Glutamatergic neuron (in vitro differentiated cells): ENCODE data around the gene SLITRK6. TPM values are rescaled to one million over a fixed set of nuclear protein-coding genes. Genes with fewer than 3 reads are reported as not detected.
A peak's percentile ranks its signal among the peaks of the same experiment; 100 is the strongest.
"Not testable (repeated sequence)": the region's sequence is repeated elsewhere in the genome, so short reads cannot be mapped to it uniquely, and the experiment has no call there.

Source experiments
- DNase-seq: peaks from one replicate; pipeline ENCODE4 v3.0.0; 2022
- H3K27ac Mint-ChIP-seq: one replicate; pipeline ENCODE4 v1.8.0; 2020; ENCODE audit warnings: mild to moderate bottlenecking, mixed read lengths, inconsistent platforms; ENCODE audit not compliant: unreplicated experiment
- H3K27me3 Mint-ChIP-seq: one replicate; pipeline ENCODE4 v1.8.0; 2020; ENCODE audit warnings: mild to moderate bottlenecking, moderate library complexity, mixed read lengths, inconsistent platforms; ENCODE audit not compliant: unreplicated experiment
- H3K36me3 Mint-ChIP-seq: one replicate; pipeline ENCODE4 v1.8.0; 2020; ENCODE audit warnings: mild to moderate bottlenecking, mixed read lengths, inconsistent platforms; ENCODE audit not compliant: unreplicated experiment
- H3K4me1 Mint-ChIP-seq: one replicate; pipeline ENCODE4 v1.8.0; 2020; ENCODE audit warnings: mild to moderate bottlenecking, low read depth, mixed read lengths, inconsistent platforms; ENCODE audit not compliant: unreplicated experiment
- H3K4me3 Mint-ChIP-seq: one replicate; pipeline ENCODE4 v1.8.0; 2020; ENCODE audit warnings: mild to moderate bottlenecking, mixed read lengths, inconsistent platforms; ENCODE audit not compliant: unreplicated experiment
- H3K9me3 Mint-ChIP-seq: one replicate; pipeline ENCODE4 v1.8.0; 2020; ENCODE audit warnings: mild to moderate bottlenecking, moderate library complexity, mixed read lengths, inconsistent platforms; ENCODE audit not compliant: unreplicated experiment
- CTCF ChIP-seq: fragments of 200-600 bp; sonication (generic); IDR thresholded peaks from one replicate; pipeline ENCODE4 v1.5.0; 2021; ENCODE audit not compliant: partially characterized antibody, unreplicated experiment
- total RNA-seq: library from RNA; stranded (reverse); fragmentation: NEBNext Ultra II Directional; extraction: Animal tissue kit (Norgen Biotek cat#: 25700); gene quantifications from one replicate; pipeline ENCODE4 v1.2.1, GENCODE V29; 2021; ENCODE audit not compliant: unreplicated experiment

SLITRK6 gene
- total RNA-seq, 1 donor from 2014 or later = 0.10 TPM

DNA sequence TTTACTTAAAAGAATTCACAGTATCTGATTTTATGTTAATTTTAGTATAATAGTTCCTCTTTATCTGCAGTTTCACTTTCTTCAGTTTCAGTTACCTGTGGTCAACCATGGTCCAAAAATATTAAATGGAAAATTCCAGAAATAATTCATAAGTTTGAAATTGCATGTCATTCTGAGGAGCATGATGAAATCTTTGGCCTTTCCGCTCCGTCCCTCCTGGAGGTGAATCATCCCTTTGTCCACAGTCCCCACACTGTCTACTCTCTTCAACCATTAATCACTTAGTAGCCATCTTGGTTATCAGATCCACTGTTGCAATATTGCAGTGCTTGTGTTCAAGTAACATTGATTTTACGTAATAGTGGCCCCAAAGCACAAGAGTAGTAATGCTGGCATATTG lies 26.9 kb downstream of the SLITRK6 start:
- H3K27me3 Mint-ChIP-seq = peaks cover 1% of the 10 kb centered on the region
- H3K27ac Mint-ChIP-seq = no peak overlapping the region
- peaks cover 5% of the 10 kb centered on the region for H3K36me3 Mint-ChIP-seq
- DNase-seq = no peak
- H3K9me3 Mint-ChIP-seq = no peaks in the 10 kb centered on the region
- no peak for TF ChIP-seq CTCF
- H3K4me3 Mint-ChIP-seq = no peak overlapping the region
- no peaks in the 10 kb centered on the region for H3K4me1 Mint-ChIP-seq

DNA sequence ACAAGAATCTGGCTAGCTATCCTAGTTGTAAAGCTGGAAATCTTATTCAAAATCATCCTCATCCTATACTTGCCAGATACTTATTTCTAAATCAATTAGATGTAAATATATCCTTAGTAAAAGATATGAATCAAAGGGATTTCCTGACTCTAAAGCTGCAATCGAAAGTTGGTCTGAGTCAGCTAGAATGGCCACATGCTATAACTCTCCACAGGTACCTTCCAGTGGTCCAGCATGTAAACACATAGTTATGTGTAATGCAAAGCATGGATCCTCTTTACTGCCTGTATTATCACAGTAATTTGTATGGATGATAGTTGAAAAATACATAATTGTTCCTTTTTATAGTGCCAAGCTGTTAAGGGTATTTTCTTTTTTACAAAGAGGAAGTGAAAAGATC lies 27.4 kb downstream of the SLITRK6 start:
- H3K36me3 Mint-ChIP-seq = peaks cover 5% of the 10 kb centered on the region
- no peaks in the 10 kb centered on the region for H3K4me1 Mint-ChIP-seq
- DNase-seq = no peak
- H3K27me3 Mint-ChIP-seq = peaks cover 1% of the 10 kb centered on the region
- H3K4me3 Mint-ChIP-seq = no peak overlapping the region
- no peaks in the 10 kb centered on the region for H3K9me3 Mint-ChIP-seq
- H3K27ac Mint-ChIP-seq = no peak overlapping the region
- TF ChIP-seq CTCF = no peak

GRCh38 chr13:85768946-85769345 lies 30.3 kb downstream of the SLITRK6 start:
- no peak for TF ChIP-seq CTCF
- no peak overlapping the region for H3K27ac Mint-ChIP-seq
- H3K4me3 Mint-ChIP-seq = no peak overlapping the region
- H3K9me3 Mint-ChIP-seq = no peaks in the 10 kb centered on the region
- H3K27me3 Mint-ChIP-seq = no peaks in the 10 kb centered on the region
- no peaks in the 10 kb centered on the region for H3K36me3 Mint-ChIP-seq
- no peaks in the 10 kb centered on the region for H3K4me1 Mint-ChIP-seq
- DNase-seq = no peak

- Mint-ChIP-seq H3K9me3 (no peaks in the 10 kb centered on the region), H3K4me1 (no peaks in the 10 kb centered on the region), H3K27me3 (no peaks in the 10 kb centered on the region), H3K36me3 (no peaks in the 10 kb centered on the region), H3K27ac (no peak overlapping the region), H3K4me3 (no peak overlapping the region)
- no peak for DNase-seq
- TF ChIP-seq CTCF = no peak
Observed at GRCh38 chr13:85755123-85755522, 44.1 kb downstream of the SLITRK6 start.

DNA sequence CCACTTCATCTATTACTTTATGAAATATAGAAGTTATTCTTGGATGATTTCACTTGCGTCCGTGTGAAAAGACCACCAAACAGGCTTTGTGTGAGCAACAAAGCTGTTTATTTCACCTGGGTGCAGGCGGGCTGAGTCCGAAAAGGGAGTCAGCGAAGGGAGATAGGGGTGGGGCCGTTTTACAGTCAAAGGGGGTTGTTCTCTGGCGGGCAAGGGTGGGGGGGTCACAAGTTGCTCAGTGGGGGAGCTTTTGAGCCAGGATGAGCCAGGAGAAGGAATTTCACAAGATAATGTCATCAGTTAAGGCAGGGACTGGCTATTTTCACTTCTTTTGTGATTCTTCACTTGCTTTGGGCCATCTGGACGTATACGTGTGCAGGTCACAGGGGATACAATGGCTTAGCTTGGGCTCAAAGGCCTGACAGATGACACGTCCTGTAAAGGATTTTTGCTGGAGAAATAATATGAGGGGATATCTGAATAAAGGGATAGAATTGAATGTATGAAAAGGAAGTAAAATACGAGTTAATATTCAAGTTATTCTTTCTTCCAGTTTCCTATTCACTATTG lies 55.9 kb downstream of the SLITRK6 start:
- H3K9me3 Mint-ChIP-seq, H3K27me3 Mint-ChIP-seq, H3K4me1 Mint-ChIP-seq, H3K36me3 Mint-ChIP-seq, DNase-seq: not testable (repeated sequence)
- Mint-ChIP-seq H3K27ac (peak overlapping the region; percentile 89), H3K4me3 (peak overlapping the region; percentile 6)
